ENCODE results near the gene NPM1. TPM values are rescaled to one million over a fixed set of nuclear protein-coding genes. Genes with fewer than 3 reads are reported as not detected.

Gene NPM1
- total and polyA plus RNA-seq, 2 of the 13 experiments (the other 11 are each of a cell fraction or from before 2014, with no cell fraction given), result 2,047 to 3,353 TPM

GRCh38 chr5:171387970-171388815 is 544 bp downstream of the NPM1 start (continued):
- peak; percentile 55 to 62; a peak in 2 of 4 replicates for TF ChIP-seq HMGXB4 (CRISPR knock-in tag; IDR thresholded peaks at IDR 0.05; ENCODE audit: borderline replicate concordance in 1 of 2, low read depth in 1 of 2)
- 0 out of 2 replicates have a peak, but pooled peaks have one; percentile 55 for TF ChIP-seq MTERF4 (CRISPR knock-in tag; IDR thresholded peaks at IDR 0.05)
- peak; percentile 65; the same call in 1 of the 2 replicates for TF ChIP-seq PAX8 (CRISPR knock-in tag; IDR thresholded peaks at IDR 0.05; ENCODE audit: borderline replicate concordance)
- peak; percentile 97 for TF ChIP-seq MXD3 (CRISPR knock-in tag; IDR thresholded peaks at IDR 0.05)
- peak; percentile 84 for TF ChIP-seq IKZF4 (CRISPR knock-in tag; IDR thresholded peaks at IDR 0.05; ENCODE audit: borderline replicate concordance, low read depth, not compliant biosample characterization)
- TF ChIP-seq ZNF317 (CRISPR knock-in tag; IDR thresholded peaks at IDR 0.05), result peak; percentile 63
- peak; percentile 32; the same call in 1 of the 2 replicates for TF ChIP-seq KLF12 (CRISPR knock-in tag; IDR thresholded peaks at IDR 0.05; ENCODE audit: borderline replicate concordance)
- TF ChIP-seq ZNF33B (CRISPR knock-in tag; IDR thresholded peaks at IDR 0.05), result 0 out of 2 replicates have a peak, but pooled peaks have one; percentile 47
- peak; percentile 69; the same call in 1 of the 2 replicates for TF ChIP-seq ZIK1 (CRISPR knock-in tag; IDR thresholded peaks at IDR 0.05; ENCODE audit: borderline replicate concordance, low read depth)
- TF ChIP-seq ZNF468 (CRISPR knock-in tag; IDR thresholded peaks at IDR 0.05), result peak; percentile 78; the same call in 1 of the 2 replicates
- no peak; the same call in 1 of the 2 replicates for TF ChIP-seq ARID5B (CRISPR knock-in tag; IDR thresholded peaks at IDR 0.05)
- TF ChIP-seq ZNF121 (CRISPR knock-in tag; IDR thresholded peaks at IDR 0.05), result no peak
- TF ChIP-seq RARA (CRISPR knock-in tag; IDR thresholded peaks at IDR 0.05), result peak; percentile 58
- TF ChIP-seq ZNF280B (CRISPR knock-in tag; IDR thresholded peaks at IDR 0.05; ENCODE audit: borderline replicate concordance), result 0 out of 2 replicates have a peak, but pooled peaks have one; percentile 24
- TF ChIP-seq ZNF737 (CRISPR knock-in tag; IDR thresholded peaks at IDR 0.05; ENCODE audit: borderline replicate concordance), result 0 out of 2 replicates have a peak, but pooled peaks have one; percentile 70
- TF ChIP-seq GATAD1 (CRISPR knock-in tag; IDR thresholded peaks at IDR 0.05), result peak; percentile 66
- TF ChIP-seq THAP8 (CRISPR knock-in tag; IDR thresholded peaks at IDR 0.05; ENCODE audit: borderline replicate concordance), result peak; percentile 96

Measured in HepG2 (cell line).